ENCODE results near the gene HS3ST6.
"Not testable (repeated sequence)": the region's sequence is repeated elsewhere in the genome, so short reads cannot be mapped to it uniquely, and the experiment has no call there.

Gene HS3ST6

DNA sequence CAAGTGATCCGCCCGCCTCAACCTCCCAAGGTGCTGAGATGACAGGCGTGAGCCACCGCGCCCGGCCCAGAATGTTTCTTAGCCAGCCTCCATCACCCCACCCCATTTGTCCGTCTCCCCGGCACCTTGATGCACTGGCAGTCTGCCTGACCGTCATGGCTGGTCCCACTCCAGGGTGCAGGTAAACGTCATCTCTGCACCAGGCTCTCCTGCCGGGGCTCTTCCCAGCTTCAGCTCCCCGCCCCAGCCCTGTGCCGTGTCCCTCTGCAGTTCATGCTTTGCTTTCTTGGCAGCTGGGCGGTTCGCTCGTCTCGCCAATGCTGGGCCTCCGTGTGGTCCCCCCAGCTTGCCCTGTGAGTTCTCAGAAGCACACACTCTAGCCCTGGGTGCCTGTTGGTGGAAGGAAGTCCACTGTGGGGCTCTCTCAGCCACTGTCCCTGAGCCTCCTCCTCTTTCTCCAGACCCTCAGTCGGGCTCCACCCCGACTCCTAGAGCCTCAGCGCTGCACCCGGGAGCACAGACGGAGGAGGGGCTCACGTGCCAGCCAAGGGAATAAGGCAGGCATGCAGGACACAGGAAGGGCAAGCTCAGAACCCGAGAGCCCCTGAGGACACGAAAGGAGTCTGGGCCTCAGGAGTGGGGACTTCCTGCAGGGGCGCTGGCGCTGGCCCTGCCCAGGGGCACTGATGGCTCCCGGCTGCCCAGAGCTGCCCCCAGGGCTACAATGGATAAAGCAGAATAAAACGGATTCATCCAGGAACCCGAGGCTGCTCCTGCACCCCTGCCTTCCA is 12.0 kb downstream of the HS3ST6 start:
- no peak for DNase-seq

DNA sequence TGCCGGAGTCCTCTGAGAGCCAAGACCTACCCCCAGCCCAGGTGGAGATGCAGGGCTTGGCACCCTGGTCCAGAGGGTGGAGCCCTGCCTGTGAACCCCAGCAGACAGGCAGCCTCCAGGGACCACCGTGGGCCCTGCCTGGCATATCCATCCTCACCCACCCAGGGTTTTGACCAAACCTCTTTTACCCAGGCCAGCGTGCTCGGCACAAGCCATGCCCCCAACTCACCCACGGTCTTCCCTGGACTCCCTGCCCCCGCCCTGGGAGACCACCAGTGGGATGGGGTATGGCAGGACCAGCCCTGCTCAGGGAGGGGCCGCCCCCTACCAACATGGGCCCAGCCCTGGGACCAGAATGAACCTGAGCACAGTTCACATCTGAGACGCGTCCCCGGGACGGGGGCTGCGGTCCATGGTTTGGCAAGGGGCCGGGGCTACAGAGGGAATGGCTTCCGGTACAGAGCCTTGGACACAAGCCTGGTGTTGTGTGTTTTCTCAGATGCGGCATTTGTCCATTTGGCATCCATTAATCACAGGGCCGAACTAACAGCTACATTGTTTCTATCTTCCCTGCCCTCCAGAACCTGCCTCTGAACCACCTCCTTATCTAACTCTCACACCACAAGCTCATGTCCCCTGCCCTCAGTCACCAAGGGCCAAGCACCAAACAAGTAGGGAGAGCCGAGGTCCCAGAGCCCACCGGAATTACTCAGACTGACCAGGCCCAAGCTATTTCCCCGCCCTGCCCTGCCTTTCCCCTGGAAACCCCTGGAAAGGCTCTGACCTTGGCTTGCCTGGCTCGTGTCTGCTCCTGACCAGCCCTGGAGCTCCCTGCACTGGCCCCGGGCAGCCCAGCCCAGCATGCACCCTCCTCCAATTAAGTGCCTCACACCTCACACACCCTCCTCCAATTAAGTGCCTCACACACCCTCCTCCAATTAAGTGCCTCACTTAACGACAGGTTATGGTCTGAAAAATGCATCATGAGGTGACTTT is 14.1 kb downstream of the HS3ST6 start:
- no peak for DNase-seq

DNA sequence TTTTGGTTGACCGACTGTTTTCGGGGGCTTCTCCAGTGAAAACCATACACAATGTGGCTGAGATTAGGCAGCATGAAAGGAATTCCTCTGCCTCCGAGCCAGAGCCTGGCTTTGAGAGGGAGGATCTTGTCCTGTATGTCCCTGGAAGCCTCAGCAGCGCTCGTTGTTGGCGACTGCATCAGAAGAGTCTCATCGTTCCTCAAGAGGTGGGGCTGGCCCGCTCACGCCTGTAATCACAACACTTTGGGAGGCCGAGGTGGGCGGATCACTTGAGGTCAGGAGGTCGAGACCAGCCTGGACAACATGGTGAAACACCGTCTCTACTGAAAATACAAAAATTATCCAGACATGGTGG is 15.0 kb downstream of the HS3ST6 start:
- DNase-seq = no peak

DNA sequence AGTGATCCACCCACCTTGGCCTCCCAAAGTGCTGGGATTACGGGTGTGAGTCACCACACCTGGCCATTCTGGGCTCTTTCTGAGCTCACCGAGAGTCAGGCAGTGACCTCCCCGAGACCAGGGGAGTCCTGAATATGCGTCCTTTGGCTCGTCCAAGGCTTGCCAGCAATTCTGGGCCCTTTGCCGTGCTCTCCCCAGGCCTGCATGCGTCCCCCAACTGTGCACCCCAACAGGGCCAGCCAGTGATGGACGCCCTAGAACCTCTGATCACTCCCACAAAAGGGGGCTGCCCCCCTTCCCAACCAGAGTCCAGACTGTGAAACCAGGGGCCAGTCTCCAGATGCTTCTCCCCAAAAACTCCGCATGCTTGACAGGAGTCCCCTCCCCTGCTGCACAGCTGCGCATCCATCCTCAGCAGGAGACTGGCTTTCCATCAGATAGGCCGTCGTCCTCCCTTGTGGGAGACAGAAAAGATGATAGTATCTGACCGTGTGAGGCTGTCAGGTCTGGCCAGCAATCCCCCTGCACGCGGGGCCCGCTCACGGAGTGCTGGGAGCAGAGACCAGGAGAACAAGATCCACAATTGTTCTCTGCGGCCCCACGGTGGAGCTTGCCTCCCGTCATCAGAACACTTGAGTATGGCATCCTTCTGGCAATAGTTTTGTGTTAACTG is 15.5 kb downstream of the HS3ST6 start:
- no peak for DNase-seq

DNA sequence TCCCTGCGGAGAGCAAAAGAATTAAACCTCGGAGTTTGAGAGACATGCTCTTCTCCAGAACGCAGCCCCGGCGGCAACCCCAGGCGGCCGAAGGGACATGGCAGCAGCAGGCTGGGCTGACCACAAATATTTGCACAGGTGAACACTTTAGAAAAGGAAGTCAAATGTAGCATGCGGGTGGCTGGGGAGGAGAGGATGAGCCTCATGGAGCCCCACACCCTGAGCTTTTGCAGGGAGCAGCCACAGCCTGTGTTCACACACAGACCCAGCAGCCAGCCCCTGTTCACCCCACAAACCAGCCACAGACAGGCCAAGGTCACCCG is 17.8 kb downstream of the HS3ST6 start:
- no peak for DNase-seq

DNA sequence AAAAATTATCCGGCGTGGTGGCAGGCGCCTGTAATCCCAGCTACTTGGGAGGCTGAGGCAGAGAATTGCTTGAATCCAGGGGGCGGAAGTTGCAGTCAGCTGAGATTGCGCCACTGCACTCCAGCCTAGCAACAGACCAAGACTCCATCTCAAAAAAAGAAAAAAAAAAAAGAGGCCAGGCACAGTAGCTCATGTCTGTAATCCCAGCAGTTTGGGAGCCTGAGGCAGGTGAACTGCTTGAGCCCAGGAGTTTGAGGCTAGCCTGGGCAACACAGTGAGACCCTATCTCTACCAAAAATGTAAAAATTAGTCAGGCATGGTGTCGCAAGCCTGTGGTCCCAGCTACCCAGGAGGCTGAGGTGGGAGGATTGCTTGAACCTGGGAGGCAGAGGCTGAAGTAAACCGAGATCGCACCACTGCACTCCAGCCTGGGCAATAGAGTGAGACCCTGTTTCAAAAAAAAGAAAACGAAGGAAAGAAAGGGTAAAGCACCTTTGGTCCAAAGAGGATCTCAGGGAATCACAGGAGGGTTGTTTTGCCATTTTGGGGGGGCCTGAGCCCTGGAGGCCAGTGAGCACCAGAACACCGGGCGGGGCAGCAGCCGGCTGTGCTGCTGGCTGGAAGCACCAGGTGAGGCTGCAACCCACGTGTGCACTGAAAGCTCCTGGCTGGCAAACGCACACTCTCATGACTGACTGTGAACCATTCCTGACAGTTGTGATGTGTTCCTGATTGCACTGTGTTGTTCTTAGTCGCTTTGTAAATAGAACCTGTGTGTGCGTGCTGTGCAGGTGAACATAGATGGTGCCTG is 18.4 kb downstream of the HS3ST6 start:
- peak; percentile 7 for DNase-seq

DNA sequence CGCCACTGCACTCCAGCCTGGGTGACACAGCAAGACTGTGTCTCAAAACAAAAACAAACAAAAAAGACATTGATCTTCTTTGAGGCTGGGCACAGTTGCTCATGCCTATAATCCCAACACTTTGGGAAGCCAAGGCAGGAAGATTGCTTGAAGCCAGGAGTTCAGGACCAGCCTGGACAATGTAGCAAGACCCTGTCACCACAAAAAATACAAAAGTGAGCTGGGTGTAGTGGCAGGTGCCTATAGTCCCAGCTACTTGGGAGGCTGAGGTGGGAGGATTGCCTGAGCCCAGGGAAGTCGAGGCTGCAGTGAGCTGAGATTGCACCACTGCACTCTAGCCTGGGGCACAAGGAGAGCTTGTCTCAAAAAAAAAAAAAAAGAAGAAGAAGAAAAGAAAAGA is 20.5 kb downstream of the HS3ST6 start:
- DNase-seq = not testable (repeated sequence)

DNA sequence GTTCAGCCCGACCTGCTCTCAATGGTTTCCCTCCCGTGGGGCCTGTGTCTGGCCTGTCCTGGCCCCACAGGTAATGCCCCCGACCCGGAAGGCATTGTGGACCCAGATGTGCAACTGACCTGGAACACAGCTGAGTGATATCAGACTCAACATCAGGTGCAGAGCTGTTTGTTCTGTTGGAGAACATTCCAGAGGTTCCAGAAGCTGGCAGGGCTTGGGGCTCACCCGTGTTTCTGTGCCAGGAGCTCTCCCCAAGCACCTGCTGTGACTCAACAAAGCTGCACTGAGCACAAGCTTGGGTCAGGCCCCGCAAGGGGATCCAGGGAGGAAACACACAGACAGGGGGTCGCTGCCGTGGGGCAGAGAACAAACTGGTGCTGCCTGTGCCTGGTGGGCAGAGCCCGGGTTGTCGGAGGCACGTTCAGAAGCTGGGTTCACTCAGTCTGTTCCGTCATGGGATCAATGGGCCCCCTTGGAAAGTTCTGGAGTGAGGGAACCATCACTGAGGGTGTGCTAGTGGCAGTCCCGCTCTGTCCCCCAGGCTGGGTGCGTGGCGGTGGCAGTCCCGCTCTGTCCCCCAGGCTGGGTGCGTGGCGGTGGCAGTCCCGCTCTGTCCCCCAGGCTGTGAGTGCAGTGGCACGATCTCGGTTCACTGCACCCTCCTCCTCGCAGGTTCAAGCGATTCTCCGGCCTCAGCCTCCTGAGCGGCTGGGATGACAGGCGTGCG is 22.1 kb downstream of the HS3ST6 start:
- DNase-seq = no peak

DNA sequence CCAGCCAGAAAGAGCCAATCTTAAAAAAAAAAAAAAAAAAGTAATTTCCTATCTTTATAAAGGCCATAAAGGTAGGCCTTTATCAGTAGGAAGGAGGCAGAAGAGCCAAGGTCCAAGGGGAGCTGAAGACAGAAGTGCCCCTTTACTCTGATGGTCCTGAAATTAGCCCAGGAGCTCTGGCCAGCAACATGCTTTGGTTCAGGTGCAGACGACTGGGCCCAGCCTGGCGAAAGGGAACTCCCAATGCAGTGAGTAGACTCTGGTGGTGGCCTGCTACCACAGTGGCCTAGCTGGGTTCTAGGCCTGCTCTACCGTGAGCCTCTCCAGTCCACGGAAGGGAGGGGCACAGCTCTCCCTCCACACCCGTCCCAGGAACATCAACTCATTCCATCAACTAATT is 23.1 kb downstream of the HS3ST6 start:
- DNase-seq = no peak

DNA sequence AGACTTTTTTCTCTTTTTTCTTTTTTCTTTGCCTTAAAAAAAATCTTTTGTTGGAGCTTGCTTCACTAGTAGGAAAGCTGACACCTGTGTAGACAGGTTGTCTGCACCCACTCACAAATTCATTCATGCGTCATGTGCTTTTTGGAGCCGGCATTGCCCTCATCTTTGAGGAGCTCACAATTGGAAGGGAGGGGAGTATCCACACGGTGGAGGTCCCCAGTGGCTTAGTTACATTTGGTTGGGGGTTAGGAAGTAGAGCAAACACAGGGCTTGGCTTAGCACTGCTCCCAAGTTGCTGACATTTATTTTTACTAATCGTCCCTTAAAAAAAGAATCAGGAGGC is 27.5 kb downstream of the HS3ST6 start:
- peak; percentile 6 for DNase-seq

DNA sequence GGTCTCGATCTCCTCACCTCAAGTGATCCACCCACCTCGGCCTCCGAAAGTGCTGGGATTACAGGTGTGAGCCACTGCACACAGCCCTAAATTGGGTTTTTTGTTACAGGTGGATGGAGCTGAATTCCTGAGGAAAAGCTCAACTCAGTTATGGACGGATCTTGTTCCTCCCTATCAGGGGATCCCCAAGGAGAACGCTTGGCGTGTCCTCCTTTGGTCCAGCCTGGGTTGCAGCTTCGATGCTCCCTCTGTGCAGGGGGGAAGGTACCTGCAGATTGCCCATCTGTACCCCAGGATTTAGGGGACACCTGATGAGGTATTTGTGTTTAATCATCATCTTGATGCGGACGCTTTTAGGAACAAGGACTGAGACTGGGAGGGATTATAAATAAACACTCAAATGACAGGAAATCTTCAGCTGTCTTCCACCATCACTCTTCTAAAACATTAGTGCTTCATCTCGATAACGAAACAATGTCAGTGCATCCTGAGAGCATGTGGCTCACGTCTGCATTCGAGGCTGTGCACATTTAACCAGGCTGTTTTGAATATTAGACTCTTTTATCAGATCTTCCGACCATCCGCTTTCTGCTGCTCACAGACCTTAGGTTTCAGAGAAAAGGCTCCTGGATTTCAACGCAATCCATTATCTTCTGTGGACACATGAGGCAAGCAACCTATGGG is 28.0 kb downstream of the HS3ST6 start:
- no peak for DNase-seq

DNA sequence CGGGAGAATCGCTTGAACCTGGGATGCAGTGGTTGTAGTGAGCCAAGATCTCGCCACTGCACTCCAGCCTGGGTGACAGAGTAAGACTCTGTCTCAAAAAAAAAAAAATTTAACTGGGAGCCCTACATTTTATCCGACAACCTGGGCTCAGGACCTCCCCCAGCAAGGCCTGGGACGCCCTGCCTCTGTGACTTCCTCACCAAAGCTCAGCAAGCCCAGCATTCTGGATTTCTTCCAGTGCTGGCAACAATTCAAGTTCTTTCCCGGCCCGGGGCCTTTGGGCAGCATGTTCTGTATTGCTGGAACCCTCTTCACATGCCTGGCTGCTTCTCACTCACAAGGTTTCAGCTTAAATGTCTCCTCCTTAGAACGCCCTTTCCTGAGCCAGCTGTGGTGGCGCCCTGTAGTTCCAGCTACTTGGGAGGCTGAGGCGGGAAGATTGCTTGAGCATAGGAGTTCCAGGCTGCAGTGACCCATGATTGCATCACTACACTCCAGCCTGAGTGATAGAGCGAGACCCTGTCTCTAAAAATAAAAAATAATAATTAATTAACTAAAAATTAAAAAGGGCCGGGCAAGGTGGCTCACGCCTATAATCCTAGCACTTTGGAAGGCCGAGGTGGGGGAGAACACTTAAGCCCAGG is 30.4 kb downstream of the HS3ST6 start:
- DNase-seq = no peak

DNA sequence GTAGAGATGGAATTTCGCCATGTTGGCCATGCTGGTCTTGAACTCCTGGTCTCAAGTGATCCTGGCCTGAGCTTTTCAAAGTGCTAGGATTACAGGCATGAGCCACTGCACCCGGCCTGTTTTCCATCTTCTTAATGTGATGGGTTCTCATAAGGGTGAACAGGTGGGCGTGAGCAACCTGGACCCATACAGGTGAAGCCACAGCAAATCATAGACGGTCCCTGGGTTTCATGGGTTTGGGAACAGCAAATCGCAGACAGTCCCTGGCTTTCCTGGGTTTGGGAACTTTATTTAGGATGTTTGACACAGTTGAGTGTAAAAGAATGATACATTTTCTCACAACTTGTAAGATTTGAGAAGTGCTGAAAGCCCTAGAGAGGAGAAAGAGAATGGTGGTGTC is 33.3 kb downstream of the HS3ST6 start:
- DNase-seq = no peak

DNA sequence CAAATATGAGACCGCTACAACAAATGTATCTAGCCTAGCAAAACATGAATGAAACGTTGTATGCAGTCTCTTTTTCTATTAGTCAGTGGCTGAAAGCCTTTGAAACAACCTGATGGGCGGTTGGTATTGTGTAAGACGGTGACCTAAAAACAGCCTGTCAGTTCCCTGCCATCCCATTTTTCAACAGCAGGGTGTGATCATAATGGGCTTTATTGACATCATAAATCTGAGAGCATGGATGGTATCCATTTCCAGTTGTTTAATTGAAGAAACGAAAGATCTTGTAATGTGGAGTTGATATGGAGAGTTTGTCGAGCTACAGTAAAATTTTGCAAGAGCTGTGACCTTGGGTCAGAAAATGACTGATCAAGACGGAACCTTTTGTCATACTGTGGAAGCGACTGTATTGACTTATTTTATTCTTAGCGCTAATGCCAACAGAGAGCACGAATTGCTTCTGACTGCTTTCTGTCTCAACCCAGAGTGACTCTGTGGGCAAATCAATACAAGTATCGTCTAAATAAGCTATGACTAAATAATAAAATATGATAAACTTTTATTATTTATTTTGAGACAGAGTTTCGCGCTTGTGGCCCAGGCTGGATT is 34.0 kb downstream of the HS3ST6 start:
- peak; percentile 0 for DNase-seq

DNA sequence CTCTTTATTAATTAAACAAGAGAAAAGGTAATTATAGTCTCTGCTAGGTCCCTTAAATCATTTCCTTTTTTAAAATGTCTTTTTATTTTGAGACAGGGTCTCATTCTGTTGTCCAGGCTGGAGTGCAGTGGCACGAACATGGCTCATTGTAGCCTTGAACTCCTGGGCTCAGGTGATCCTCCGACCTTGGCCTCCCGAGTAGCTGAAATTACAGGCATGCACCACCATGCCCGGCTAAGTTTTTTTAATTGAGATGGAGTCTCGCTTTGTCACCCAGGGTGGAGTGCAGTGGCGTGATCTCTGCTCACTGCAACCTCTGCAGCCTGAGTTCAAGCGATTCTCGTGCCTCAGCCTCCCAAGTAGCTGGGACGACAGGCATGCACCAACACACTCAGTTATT is 37.0 kb downstream of the HS3ST6 start:
- DNase-seq = not testable (repeated sequence)

DNA sequence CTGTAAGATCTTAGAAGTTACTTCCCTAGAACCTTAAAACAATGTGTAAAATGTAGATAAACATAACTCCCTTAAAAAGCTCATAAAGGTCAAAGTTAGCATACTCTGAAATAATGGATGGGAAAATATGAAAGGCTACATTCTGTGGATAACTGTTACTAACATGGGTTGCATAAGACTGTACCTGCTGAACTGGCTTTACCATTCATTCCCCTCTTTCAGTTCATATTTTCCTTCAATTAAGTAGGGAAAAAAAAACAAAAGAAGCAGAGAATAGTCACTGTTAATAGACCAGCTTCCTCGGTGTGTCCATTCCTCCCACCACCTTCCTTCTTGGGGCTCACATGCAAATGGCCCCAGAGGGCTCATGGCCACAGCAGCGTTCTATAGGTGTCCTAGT is 38.7 kb downstream of the HS3ST6 start:
- DNase-seq = no peak

DNA sequence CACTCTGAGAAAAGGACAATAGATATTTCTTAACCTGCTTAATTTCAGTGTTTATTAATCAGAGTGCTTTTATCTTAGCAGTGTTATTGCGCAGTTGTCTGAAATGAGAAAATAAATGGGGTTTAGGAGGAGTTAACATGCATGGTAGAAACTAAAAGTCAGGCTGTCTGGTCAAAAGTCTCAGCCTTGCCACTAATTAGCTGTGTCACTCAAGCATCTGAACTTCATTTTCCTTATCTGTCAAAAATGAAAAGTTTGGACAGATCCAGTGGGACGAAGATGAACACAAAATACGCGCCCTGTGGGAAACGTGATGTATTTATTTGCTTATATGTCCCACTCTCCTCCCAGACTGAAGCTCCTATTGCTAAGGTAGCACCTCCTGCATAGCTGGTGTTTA is 40.0 kb downstream of the HS3ST6 start:
- no peak for DNase-seq

DNA sequence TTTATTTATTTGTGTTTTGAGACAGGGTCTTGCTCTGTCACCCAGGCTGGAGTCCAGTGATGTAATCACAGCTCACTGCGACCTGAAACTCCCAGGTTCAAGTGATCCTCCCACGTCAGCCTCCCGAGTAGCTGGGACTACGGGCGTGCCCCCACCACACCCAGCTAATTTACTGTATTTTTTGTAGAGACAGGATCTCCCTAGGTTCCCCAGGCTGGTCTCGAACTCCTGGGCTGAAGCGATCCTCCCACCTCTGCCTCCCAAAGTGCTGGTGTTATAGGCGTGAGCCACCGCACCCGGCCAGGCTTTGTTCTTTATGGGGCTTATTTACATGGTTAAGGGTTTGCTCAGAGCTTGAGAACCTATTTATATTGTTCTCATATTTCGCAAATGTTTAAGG is 40.4 kb downstream of the HS3ST6 start:
- no peak for DNase-seq

DNA sequence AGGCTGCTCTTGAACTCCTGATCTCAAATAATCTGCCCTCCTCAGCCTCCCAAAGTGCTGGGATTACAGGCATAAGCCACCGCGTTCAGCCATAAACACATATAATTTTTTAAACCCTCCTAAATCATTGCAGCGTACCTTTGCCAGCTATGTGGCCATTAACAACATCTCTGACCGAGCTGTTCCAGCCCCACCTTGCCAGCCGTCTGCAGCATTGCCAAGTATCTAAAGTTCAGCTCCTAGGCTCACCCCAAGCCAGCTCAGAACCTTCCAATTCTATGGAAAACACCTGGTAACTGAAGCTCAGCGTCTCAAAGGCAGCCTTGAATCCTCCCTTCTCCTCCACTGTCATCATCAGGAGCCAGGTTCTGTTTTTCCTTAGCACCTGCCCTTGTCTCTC is 41.1 kb downstream of the HS3ST6 start:
- DNase-seq = no peak

DNA sequence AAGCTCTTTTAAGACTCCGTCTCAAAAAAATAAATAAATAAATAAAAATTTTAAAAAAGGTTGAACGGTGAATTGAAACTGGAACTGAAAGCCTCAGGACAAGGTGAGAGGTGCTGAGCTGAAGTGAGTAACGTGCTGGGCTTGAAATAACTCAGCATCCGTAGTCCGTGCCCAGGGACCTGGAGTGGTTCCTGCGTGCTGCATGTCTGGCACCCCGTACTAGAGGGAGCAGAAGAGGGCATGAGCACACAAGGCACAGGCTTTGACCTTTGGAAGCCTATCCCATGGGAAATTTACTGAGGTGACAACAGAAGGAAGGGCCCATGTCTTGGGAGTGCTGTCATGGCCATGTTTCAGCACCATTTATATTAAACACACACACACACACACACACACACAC is 41.7 kb downstream of the HS3ST6 start:
- no peak for DNase-seq

DNA sequence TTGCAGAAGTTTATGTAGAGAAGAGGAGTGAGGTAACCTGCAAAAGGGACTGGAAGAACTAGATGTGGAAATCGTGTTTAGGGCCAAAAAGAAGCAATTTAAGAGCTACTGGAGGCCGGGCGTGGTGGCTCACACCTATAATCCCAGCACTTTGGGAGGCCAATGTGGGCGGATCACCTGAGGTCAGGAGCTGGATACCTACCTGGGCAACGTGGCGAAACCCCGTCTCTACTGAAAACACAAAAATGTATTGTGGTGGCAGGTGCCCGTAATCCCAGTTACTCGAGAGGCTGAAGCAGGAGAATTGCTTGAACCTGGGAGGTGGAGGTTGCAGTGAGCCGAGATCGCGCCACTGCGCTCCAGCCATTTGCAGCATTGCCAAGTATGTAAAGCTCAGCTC is 42.1 kb downstream of the HS3ST6 start:
- DNase-seq = not testable (repeated sequence)

Data from NCI-H1105 treated with DMSO at 0.1 percent for 48 hours (cell line).